ENCODE results near the gene HEATR5B. TPM values are rescaled to one million over a fixed set of nuclear protein-coding genes. Genes with fewer than 3 reads are reported as not detected.

Gene HEATR5B
- polyA plus RNA-seq, 1 donor (not counting 4 experiments of a cell fraction or from before 2014, with no cell fraction given), result 21.1 TPM

- dilution Hi-C loops (cut with MboI; ENCODE audit: extremely low pct_ligation_motif_present, low sequenced_read_pairs), result no loop called here
- no peak overlapping the region for H2AFZ ChIP-seq (ENCODE audit: control insufficient read depth, low read length)
- H3K27ac ChIP-seq (ENCODE audit: control insufficient read depth, insufficient read depth, low read length), result no peak overlapping the region
- FAIRE-seq (no peak), DNase-seq (ENCODE audit: low read depth, low spot score) (no peak)
- H3K9me3 ChIP-seq (ENCODE audit: control insufficient read depth, low read depth, low read length), result no peaks in the 10 kb centered on the region
- H3K4me2 ChIP-seq (ENCODE audit: control insufficient read depth, extremely low read depth, insufficient read depth, low read depth, low read length), result no peak overlapping the region
- no peaks in the 10 kb centered on the region for H3K79me2 ChIP-seq (ENCODE audit: control insufficient read depth, insufficient read depth, low read length)
- H3K36me3 ChIP-seq (ENCODE audit: control insufficient read depth in 2 of 2, extremely low read depth in 1 of 2, insufficient read depth in 2 of 2, low read length in 2 of 2), result no peaks in the 10 kb centered on the region
- H4K20me1 ChIP-seq (ENCODE audit: control insufficient read depth, extremely low read depth, insufficient read depth, low read length), result no peaks in the 10 kb centered on the region
- no peak overlapping the region for H3K4me3 ChIP-seq (ENCODE audit: control insufficient read depth in 2 of 3, extremely low read depth in 1 of 3, insufficient read depth in 2 of 3, low read depth in 1 of 3, low read length in 3 of 3)
- H3K4me1 ChIP-seq (ENCODE audit: control insufficient read depth, extremely low read depth, insufficient read depth, low read length), result no peaks in the 10 kb centered on the region
- TF ChIP-seq EZH2 (IDR thresholded peaks at IDR 0.05; ENCODE audit: low read length), result no peak
- TF ChIP-seq CTCF (optimal IDR thresholded peaks at IDR 0.05 in 1 of 3, IDR thresholded peaks at IDR 0.05 in 1 of 3, conservative IDR thresholded peaks at IDR 0.05 in 1 of 3; ENCODE audit: extremely low read depth in 1 of 3, insufficient read depth in 2 of 3, low read length in 3 of 3), result no peak
- H3K27me3 ChIP-seq (ENCODE audit: control insufficient read depth, extremely low read depth, insufficient read depth, low read length), result no peaks in the 10 kb centered on the region
- no peaks in the 10 kb centered on the region for H3K9me1 ChIP-seq (ENCODE audit: control insufficient read depth, extremely low read depth, insufficient read depth, low read length)
- no peak overlapping the region for H3K9ac ChIP-seq (ENCODE audit: control insufficient read depth, extremely low read depth, insufficient read depth, low read length)
Observed at GRCh38 chr2:36976065-36976464, 108.1 kb downstream of the HEATR5B start.

DNA sequence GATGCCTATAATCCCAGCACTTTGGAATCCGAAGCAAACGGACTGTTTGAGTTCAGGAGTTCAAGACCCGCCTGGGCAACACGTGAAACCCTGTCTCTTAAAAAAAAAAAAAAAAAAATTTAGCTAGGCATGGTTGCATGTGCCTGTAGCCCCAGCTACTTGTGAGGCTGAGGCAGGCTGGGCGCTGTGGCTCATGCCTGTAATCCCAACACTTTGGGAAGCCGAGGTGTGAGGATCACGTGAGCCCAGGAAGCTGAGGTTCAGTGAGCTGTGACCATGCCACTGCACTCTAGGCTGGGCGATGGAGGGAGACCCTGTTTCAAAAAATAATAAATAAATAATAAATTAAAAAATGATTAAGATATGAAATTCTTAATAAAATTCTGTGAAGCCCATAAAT is 108.9 kb downstream of the HEATR5B start:
- Histone ChIP-seq H3K27ac (ENCODE audit: control insufficient read depth, insufficient read depth, low read length) (no peak overlapping the region), H3K4me1 (ENCODE audit: control insufficient read depth, extremely low read depth, insufficient read depth, low read length) (no peaks in the 10 kb centered on the region), H3K79me2 (ENCODE audit: control insufficient read depth, insufficient read depth, low read length) (no peaks in the 10 kb centered on the region), H3K9ac (ENCODE audit: control insufficient read depth, extremely low read depth, insufficient read depth, low read length) (no peak overlapping the region), H3K36me3 (ENCODE audit: control insufficient read depth in 2 of 2, extremely low read depth in 1 of 2, insufficient read depth in 2 of 2, low read length in 2 of 2) (no peaks in the 10 kb centered on the region), H3K9me1 (ENCODE audit: control insufficient read depth, extremely low read depth, insufficient read depth, low read length) (no peaks in the 10 kb centered on the region), H4K20me1 (ENCODE audit: control insufficient read depth, extremely low read depth, insufficient read depth, low read length) (no peaks in the 10 kb centered on the region), H3K9me3 (ENCODE audit: control insufficient read depth, low read depth, low read length) (no peaks in the 10 kb centered on the region), H3K27me3 (ENCODE audit: control insufficient read depth, extremely low read depth, insufficient read depth, low read length) (no peaks in the 10 kb centered on the region), H3K4me3 (ENCODE audit: control insufficient read depth in 2 of 3, extremely low read depth in 1 of 3, insufficient read depth in 2 of 3, low read depth in 1 of 3, low read length in 3 of 3) (no peak overlapping the region), H2AFZ (ENCODE audit: control insufficient read depth, low read length) (no peak overlapping the region), H3K4me2 (ENCODE audit: control insufficient read depth, extremely low read depth, insufficient read depth, low read depth, low read length) (no peak overlapping the region)
- no peak for FAIRE-seq
- TF ChIP-seq CTCF (optimal IDR thresholded peaks at IDR 0.05 in 1 of 3, IDR thresholded peaks at IDR 0.05 in 1 of 3, conservative IDR thresholded peaks at IDR 0.05 in 1 of 3; ENCODE audit: extremely low read depth in 1 of 3, insufficient read depth in 2 of 3, low read length in 3 of 3), result no peak
- TF ChIP-seq EZH2 (IDR thresholded peaks at IDR 0.05; ENCODE audit: low read length), result no peak
- DNase-seq (ENCODE audit: low read depth, low spot score), result no peak
- dilution Hi-C loops (cut with MboI; ENCODE audit: extremely low pct_ligation_motif_present, low sequenced_read_pairs), result no loop called here
